Measurements from ENCODE around the gene UQCR10. TPM values are rescaled to one million over a fixed set of nuclear protein-coding genes. Genes with fewer than 3 reads are reported as not detected.

Gene UQCR10
- total RNA-seq, 1 donor from 2014 or later, result 77.4 TPM

DNA sequence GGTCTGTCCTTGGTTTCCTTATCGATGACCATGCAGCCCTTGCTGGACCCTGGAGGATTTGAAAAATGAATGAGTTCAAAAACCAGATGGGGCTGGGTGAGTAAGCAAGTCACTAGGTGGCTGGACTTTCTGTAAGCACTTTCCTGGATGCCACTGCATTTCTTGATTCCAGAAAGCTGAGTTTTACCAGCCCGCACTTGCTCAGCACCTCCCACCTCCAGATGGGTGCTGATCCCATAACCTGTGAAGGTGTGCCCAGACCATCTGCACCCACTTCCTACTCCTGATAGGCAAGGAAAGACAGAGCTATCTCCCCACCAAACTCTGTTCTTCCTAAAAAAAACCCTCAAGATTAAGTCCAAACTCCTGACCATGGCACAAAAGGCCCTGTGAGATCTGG is 49.8 kb downstream of the UQCR10 start:
- peaks cover 45% of the 10 kb centered on the region for H3K36me3 Mint-ChIP-seq (ENCODE audit: unreplicated experiment)
- H3K4me1 Mint-ChIP-seq (ENCODE audit: unreplicated experiment), result no peaks in the 10 kb centered on the region
- TF ChIP-seq, protein P1, sequence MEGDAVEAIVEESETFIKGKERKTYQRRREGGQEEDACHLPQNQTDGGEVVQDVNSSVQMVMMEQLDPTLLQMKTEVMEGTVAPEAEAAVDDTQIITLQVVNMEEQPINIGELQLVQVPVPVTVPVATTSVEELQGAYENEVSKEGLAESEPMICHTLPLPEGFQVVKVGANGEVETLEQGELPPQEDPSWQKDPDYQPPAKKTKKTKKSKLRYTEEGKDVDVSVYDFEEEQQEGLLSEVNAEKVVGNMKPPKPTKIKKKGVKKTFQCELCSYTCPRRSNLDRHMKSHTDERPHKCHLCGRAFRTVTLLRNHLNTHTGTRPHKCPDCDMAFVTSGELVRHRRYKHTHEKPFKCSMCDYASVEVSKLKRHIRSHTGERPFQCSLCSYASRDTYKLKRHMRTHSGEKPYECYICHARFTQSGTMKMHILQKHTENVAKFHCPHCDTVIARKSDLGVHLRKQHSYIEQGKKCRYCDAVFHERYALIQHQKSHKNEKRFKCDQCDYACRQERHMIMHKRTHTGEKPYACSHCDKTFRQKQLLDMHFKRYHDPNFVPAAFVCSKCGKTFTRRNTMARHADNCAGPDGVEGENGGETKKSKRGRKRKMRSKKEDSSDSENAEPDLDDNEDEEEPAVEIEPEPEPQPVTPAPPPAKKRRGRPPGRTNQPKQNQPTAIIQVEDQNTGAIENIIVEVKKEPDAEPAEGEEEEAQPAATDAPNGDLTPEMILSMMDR (IDR thresholded peaks at IDR 0.05), result no peak
- H3K27me3 Mint-ChIP-seq (ENCODE audit: unreplicated experiment), result no peaks in the 10 kb centered on the region
- no peak overlapping the region for H3K4me3 Mint-ChIP-seq (ENCODE audit: unreplicated experiment)
- no peak overlapping the region for H3K27ac Mint-ChIP-seq (ENCODE audit: unreplicated experiment)
- DNase-seq (ENCODE audit: extremely low spot score, unreplicated experiment), result no peak
- H3K9me3 Mint-ChIP-seq (ENCODE audit: unreplicated experiment), result no peaks in the 10 kb centered on the region

DNA sequence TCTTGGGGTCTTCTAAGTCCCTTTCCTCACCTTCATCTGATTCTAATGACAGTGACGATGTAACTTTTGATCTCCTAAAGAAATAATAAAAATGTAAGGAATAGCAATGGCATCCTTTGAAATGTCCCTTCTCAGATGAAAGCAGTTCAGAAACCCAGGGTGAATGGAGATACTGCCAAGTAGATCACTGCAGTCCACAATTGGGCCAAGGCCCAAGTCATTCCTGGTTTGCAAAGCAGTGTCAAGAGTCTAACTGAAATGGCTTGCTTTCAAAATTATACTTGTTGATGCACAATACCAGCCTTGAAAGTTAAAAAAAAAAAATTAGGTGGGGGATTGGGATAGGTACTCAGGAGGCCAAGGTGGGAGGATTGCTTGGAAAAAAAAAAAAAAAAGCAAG is 50.6 kb downstream of the UQCR10 start:
- TF ChIP-seq, protein P1 (IDR thresholded peaks at IDR 0.05), result no peak
- no peaks in the 10 kb centered on the region for H3K9me3 Mint-ChIP-seq (ENCODE audit: unreplicated experiment)
- H3K4me3 Mint-ChIP-seq (ENCODE audit: unreplicated experiment), result no peak overlapping the region
- no peak overlapping the region for H3K27ac Mint-ChIP-seq (ENCODE audit: unreplicated experiment)
- H3K27me3 Mint-ChIP-seq (ENCODE audit: unreplicated experiment), result no peaks in the 10 kb centered on the region
- H3K4me1 Mint-ChIP-seq (ENCODE audit: unreplicated experiment), result no peaks in the 10 kb centered on the region
- peaks cover 45% of the 10 kb centered on the region for H3K36me3 Mint-ChIP-seq (ENCODE audit: unreplicated experiment)
- no peak for DNase-seq (ENCODE audit: extremely low spot score, unreplicated experiment)

DNA sequence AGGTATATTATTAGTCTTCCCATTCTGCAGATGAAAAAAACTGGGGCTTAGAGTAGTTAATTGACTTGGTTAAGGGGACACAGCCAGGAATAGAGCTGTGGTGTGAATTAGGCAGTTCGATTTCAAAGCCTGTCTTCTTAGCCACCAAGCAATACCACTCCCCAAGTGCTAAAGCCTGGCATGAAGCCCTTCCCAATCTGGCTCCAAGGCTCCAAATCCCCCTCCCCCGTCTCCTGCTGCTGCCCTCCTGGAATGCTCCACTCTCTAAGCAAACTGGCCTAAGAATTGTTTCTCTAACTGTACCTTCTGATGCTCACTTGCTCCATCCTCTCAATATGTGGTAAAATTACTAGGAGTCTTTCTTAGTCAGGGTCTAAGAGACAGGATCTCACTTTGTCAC is 52.3 kb downstream of the UQCR10 start:
- H3K27ac Mint-ChIP-seq (ENCODE audit: unreplicated experiment), result no peak overlapping the region
- H3K4me1 Mint-ChIP-seq (ENCODE audit: unreplicated experiment), result no peaks in the 10 kb centered on the region
- H3K9me3 Mint-ChIP-seq (ENCODE audit: unreplicated experiment), result no peaks in the 10 kb centered on the region
- no peak overlapping the region for H3K4me3 Mint-ChIP-seq (ENCODE audit: unreplicated experiment)
- peaks cover 38% of the 10 kb centered on the region for H3K36me3 Mint-ChIP-seq (ENCODE audit: unreplicated experiment)
- DNase-seq (ENCODE audit: extremely low spot score, unreplicated experiment), result no peak
- TF ChIP-seq, protein P1 (IDR thresholded peaks at IDR 0.05), result no peak
- H3K27me3 Mint-ChIP-seq (ENCODE audit: unreplicated experiment), result no peaks in the 10 kb centered on the region

Other genes with a start within 250 kb of the UQCR10 start
- gene THOC5, start 213.6 kb upstream of the UQCR10 start, total RNA-seq, result 57.4 and 60.0 TPM in 2 replicates
- 47.3 and 49.3 TPM in 2 replicates for gene NIPSNAP1, start 186.3 kb upstream of the UQCR10 start, total RNA-seq
- gene NF2, start 163.7 kb upstream of the UQCR10 start, total RNA-seq, result 67.9 and 71.0 TPM in 2 replicates
- gene CABP7, start 47.4 kb upstream of the UQCR10 start, total RNA-seq, result not detected in 2 replicates
- 22.7 and 25.0 TPM in 2 replicates for gene ZMAT5, start 362 bp upstream of the UQCR10 start, total RNA-seq
- 47.1 and 49.4 TPM in 2 replicates for gene ASCC2, start 70.9 kb downstream of the UQCR10 start, total RNA-seq
- 41.2 and 42.5 TPM in 2 replicates for gene MTMR3, start 115.8 kb downstream of the UQCR10 start, total RNA-seq